ENCODE measurements around the gene DNAH2.

The DNAH2 gene

DNA sequence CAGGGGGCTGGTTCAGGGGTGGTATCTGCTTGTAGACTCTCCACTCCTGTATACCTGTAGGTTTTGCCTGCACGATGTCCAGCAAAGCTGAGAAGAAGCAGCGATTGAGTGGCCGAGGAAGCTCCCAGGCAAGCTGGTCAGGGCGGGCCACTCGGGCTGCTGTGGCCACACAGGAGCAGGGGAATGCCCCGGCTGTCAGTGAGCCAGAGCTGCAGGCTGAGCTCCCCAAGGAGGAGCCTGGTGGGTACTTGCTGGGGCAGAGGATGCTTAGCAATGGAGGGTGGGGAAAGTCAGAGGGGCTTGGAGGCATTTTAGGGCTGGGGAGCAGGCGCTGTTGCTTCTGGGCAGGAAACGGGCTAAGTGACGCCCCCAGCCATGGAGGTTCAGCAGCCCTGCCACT is 2.1 kb downstream of the DNAH2 start:
- DNase-seq (ENCODE audit: low read depth in 1 of 2, low spot score in 1 of 2), result no peak

GRCh38 chr17:7720125-7720524 is 2.6 kb downstream of the DNAH2 start:
- DNase-seq (ENCODE audit: low read depth in 1 of 2, low spot score in 1 of 2), result no peak

GRCh38 chr17:7721612-7722011 is 4.1 kb downstream of the DNAH2 start:
- no peak for DNase-seq (ENCODE audit: low read depth in 1 of 2, low spot score in 1 of 2)

GRCh38 chr17:7727886-7728285 is 10.3 kb downstream of the DNAH2 start:
- no peak for DNase-seq (ENCODE audit: low read depth in 1 of 2, low spot score in 1 of 2)

DNA sequence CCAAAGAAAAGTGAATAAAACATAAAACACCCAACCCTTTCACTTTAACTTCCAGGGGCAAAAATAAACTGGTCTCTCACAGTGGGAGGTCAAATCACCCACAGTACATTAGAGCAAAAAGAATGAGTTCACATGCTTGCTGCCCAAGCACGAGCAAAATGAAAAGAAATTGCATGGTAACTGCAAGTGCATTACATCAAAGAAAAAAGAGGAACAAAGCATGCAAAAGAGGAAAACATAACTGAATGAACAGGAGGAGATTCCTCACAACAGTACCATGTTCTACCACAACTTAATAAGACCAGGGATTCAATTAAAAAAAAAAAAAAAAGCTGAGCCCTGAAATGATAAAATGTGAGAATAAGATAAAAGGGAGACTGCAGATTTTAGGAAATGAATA is 12.3 kb downstream of the DNAH2 start:
- DNase-seq (ENCODE audit: low read depth in 1 of 2, low spot score in 1 of 2), result no peak

DNA sequence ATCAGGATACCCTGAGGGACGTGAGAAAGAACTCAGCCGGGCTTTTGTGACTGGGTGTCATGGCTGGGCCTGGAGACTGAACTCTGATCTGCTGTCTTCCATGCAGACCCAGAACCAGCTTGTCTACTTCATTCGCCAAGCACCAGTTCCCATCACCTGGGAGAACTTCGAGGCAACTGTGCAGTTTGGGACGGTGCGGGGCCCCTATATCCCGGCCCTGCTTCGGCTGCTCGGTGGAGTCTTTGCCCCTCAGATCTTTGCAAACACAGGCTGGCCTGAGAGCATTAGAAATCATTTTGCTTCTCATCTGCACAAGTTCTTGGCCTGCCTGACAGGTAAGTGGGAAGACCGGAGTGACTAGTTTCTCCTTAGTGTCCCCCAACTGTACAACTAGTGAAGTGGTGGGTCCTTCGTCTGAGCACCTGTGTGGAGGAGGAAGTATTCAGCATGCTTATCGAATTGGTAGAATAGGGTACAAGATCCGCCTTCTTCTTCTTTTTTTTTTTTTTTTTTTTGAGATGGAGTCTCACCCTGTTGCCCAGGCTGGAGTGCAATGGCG is 15.5 kb downstream of the DNAH2 start:
- DNase-seq (ENCODE audit: low read depth in 1 of 2, low spot score in 1 of 2), result no peak

GRCh38 chr17:7737601-7738000 is 20.1 kb downstream of the DNAH2 start:
- no peak for DNase-seq (ENCODE audit: low read depth in 1 of 2, low spot score in 1 of 2)

GRCh38 chr17:7739746-7740145 is 22.2 kb downstream of the DNAH2 start:
- no peak for DNase-seq (ENCODE audit: low read depth in 1 of 2, low spot score in 1 of 2)

DNA sequence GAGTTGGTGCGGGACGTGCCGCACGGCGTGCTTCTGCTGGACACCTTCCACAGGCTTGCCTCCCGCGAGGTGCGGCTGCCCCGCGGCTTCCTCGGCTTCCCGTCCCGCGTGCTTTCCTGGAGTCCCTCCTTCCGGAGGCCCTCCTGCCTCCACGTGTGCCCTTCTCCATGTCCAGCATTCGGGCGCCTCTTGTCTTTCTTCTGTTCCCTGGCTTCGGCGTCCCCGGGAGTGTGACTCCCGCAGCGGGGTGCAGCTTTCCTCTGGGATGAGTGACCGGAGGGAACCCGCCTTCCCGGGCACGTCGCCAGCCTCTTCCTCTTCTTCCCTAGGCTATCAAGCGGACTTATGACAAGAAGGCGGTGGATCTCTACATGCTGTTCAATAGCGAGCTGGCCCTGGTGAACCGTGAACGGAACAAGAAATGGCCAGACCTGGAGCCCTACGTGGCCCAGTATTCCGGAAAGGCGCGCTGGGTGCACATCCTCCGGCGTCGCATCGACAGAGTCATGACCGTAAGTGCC is 23.0 kb downstream of the DNAH2 start:
- no peak for DNase-seq (ENCODE audit: low read depth in 1 of 2, low spot score in 1 of 2)

- DNase-seq (ENCODE audit: low read depth in 1 of 2, low spot score in 1 of 2), result no peak
These were observed 25.2 kb downstream of the DNAH2 start for GRCh38 chr17:7742729-7743128.

GRCh38 chr17:7744416-7744815 is 26.9 kb downstream of the DNAH2 start:
- DNase-seq (ENCODE audit: low read depth in 1 of 2, low spot score in 1 of 2), result no peak

DNA sequence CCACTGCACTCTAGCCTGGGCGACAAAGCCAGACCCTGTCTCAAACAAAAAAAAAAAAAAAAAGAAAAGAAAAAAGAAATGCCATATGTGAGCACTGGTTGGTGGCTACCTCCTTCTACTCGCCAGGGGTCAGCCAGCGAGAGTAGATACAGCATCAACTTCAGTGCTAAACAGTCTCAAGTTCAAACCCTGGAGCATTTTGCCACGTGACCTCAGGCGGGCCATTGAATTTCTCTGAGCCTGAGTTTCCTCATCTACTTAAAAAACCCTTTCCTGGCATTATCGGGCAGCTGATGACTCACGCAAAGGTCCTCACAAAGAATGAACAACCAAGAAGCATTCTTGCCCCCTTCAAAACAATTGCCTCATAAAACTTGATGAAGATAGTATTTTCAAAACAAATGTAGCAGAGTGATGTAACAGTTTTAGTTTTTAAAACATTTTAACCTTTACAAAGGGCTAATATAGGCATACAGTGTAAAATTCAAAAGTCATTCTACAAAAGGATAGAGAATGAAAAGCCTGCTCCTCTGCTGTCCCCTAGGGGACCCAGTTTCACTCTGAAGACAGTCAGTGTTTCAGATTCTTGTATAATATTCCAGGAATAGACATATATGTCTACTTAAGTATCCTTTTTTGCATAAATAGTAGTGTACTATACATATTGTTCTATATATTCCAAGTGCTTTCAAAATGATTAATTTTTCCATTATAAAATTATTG is 28.4 kb downstream of the DNAH2 start:
- no peak for DNase-seq (ENCODE audit: low read depth in 1 of 2, low spot score in 1 of 2)

- DNase-seq (ENCODE audit: low read depth in 1 of 2, low spot score in 1 of 2), result no peak
These were observed 30.1 kb downstream of the DNAH2 start for GRCh38 chr17:7747635-7748071.

GRCh38 chr17:7748076-7748775 is 30.7 kb downstream of the DNAH2 start:
- no peak for DNase-seq (ENCODE audit: low read depth in 1 of 2, low spot score in 1 of 2)

DNA sequence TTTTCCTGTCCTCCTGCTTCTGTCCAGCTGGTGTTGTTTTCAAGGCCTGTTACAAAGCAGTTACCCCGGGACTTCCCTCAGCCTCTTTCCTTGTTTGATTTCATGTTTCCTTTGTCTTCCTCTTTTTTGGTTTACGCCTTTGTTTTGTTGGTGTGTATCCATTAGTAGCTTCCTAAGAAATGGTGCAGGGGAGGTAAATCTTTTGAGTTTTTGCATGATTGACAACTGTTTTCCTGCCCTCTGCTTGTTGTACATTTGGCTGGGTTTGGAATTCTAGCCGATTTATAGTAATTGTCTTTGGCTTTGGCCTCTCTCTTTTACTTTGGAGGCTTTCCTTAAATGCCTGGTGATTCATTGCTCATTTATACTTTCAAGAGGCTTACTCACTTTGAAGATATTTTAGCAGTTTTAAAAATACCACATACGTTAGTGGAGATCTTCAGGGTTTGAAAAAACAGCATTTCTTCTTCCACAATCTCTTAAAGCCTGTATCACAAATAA is 32.8 kb downstream of the DNAH2 start:
- no peak for DNase-seq (ENCODE audit: low read depth in 1 of 2, low spot score in 1 of 2)

- no peak for DNase-seq (ENCODE audit: low read depth in 1 of 2, low spot score in 1 of 2)
These were observed 37.1 kb downstream of the DNAH2 start for GRCh38 chr17:7754656-7755055.

DNA sequence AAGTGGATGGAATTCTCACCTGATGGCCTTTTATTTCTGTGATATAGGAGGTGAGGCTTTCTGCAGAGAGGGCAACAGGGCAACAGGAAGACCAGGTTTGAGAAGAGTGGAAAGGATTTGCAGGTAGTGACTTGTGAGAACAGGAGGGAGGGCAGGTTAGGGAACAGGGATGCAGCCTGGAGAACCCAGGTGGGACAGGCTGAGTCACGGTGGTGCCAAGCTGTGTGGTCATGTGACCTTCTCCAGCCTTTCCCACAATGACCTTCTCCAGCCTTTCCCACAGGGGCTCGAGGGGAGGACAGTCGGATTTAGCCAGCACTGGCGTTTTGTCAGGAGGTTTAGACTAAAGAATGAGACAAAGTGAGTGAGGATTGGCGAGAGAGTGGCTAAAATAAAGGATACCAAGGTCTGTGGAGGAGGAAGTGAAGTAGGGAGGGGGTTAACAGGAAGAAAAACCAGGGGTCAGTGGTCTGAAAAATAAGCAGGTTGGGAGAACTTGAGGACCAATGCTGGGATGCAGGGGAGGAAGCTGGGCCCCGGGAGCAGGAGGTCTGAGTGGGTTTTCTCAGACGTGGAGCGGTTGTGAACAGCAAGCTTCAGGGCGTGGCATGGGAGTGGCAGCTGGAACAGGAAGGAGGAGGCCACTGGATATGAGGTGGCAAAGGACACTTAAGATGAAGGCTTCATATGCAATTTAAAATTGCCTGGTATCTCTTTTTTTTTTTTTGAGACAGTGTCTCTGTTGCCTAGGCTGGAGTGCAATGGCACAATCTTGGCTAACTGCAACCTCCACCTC is 37.7 kb downstream of the DNAH2 start:
- DNase-seq (ENCODE audit: low read depth in 1 of 2, low spot score in 1 of 2), result no peak

DNA sequence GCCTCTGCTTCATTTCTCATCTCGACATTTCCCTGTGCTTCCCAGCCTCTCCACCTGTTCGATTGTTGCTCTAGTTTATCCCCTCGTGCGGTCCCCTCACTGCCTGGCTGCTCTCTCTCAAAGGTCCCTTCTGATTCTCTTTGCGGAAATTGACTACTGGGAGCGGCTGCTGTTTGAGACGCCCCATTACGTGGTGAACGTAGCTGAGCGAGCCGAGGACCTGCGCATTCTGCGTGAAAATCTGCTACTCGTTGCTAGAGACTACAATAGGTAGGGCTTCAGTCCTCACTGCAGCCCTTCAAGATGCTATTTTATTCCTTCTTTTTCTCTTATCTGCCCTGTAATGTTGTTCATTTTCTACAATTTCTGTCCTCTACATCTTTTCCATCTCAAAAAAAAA is 39.4 kb downstream of the DNAH2 start:
- no peak for DNase-seq (ENCODE audit: low read depth in 1 of 2, low spot score in 1 of 2)

DNA sequence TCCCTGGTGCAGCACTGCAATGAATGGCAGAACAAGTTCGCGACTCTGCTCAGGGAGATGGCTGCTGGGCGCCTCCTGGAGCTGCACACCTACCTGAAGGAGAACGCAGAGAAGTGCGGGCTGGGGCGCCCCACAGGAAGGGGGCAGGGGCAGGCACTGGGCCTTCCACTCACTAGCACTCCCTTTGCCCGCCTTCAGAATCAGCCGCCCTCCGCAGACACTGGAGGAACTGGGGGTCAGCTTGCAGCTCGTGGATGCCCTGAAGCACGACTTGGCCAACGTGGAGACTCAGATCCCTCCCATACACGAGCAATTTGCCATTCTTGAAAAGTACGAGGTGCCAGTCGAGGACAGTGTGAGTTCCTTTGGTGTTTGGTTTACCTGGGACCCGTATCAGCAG is 46.4 kb downstream of the DNAH2 start:
- DNase-seq (ENCODE audit: low read depth in 1 of 2, low spot score in 1 of 2), result no peak

DNA sequence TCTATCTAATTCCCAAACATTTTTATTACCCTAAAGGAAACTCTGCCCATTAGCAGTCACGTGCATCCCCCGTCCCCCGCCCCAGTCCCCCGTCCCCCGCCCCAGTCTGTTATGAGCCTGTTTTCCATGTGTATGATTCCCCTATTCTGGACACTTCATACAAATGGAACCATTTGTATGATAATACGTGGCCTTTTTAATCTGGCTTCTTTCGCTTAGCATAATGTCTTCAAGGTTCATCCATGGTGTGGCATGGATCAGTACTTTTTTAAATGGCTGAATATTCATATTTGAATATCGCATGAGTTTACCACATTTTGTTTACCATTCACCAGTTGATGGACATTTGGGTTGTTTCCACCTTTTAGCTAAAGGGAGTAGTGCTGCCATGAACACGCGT is 49.5 kb downstream of the DNAH2 start:
- no peak for DNase-seq (ENCODE audit: low read depth in 1 of 2, low spot score in 1 of 2)

DNA sequence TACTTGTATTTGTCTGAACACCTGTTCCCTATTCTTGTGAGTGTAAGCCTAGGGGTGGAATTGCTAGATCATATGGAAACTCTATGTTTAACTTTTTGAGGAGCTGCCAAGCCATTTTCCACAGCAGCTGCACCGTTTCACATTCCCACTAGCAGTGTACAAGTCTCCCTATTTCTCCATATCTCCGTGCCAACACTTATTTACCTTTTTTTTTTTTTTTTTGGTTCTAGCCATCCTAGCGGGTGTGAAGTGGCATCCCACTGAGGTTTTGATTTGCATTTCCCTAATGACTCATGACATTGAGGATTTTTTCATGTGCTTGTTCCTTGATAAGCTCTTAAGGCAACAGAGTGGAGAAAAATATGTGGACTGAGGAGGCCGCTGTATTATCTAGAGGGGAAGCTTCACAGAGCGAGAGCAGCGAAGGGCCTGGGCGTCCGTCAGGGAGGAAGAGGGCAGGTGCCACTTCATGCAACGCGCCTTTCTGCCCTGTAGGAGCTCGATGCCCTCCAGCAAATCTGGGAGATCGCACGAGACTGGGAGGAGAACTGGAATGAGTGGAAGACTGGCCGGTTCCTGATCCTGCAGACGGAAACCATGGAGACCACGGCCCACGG is 50.0 kb downstream of the DNAH2 start:
- no peak for DNase-seq (ENCODE audit: low read depth in 1 of 2, low spot score in 1 of 2)

Data from activated CD4-positive, alpha-beta T cell treated with anti-CD3 and anti-CD28 coated beads, Interleukin-2, amount 50 U/mL, for 24 hours (primary cell).